HL-60/S4 (cell line): ENCODE measurements around the gene ZFP36.

ENCODE experiments used
- in situ Hi-C: fragments of 300-500 bp; cut with MboI; formaldehyde crosslinking; loops from 2 replicates; pipeline ENCODE4 v1.14.3; 2022; ENCODE audit warnings: low sequenced_read_pairs

The ZFP36 gene

GRCh38 chr19:39382991-39383828, 23.4 kb upstream of the ZFP36 start:
- in situ Hi-C loops = no loop called here

- in situ Hi-C loops = no loop called here
These were observed 21.6 kb upstream of the ZFP36 start for GRCh38 chr19:39384839-39385568.

DNA sequence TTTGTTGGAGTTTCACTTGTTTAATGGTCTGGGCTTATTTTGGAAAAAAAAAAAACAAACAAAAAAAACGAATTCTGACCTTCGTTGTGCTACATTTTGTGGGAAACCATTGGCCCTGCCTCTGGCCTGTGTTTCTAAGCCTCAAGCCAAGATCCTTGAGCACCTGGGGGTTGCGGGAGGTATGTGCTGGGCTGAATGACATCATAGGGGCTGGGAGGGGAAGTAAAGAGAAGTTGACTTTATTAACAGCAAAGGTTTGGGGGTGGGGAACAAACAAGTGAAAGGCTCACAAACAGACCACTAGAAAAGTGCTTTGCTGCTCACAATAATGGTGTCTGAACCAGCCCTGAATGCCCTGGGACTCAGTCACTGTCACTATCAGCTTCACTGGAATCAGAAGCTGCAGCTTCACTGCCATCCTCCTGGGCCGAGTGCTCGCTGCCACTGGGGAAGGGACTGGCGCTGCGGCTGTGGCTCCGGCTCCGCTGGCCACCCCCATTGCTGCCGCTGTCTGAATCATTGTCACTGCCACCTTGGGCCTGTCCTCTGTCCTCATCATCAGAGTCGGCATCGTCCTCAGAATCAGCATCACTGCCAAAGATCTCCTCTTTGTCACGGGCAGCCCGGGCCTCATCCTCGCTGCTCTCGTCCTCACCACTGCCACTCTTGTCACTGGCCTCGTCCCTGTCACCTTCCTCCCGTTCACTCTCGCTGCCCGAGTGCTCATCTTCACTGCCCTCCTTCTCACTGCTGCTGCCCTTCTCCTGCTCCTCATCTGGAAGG, 20.8 kb upstream of the ZFP36 start:
- in situ Hi-C loops = no loop called here

- in situ Hi-C loops = no loop called here
These were observed 20.1 kb upstream of the ZFP36 start for GRCh38 chr19:39386557-39386956.

GRCh38 chr19:39388657-39389056, 18.0 kb upstream of the ZFP36 start:
- in situ Hi-C loops = no loop called here

DNA sequence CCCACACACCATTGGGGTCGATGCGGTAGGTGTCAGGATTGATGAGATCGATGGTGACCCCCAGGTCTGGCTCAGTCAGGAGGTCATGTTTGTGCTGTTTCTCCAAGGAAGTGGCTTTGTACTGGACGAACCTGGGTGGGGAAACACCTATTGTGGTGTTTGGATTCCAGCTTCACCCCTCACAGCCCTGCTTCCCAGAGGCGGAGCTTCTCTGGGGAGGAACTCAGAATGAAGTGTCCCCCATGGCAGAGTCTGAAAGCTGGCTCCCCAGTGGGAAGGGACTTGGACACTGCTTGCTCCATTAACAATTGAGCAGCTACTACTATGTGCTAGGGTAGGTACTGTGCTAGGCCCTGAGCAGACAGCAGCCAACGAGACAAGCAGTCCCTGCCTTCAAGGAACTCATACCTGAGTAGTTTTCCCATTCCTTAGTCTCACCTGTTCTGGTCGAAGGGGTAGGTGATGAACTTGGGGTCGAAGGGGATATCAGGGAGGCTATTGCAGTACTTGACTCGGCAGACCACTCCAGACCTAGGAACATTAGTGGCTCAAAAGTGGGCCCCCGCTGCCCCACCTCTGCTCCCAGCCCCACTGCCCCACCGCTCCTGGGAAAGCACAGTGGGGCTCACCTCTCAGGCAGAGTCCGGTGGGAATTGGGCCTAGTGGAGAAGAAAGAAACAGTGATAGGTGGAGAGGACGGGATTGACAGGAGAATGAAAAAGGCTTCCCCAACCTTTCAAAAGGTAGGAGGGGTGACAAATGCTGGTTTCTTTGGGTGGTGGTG, 16.8 kb upstream of the ZFP36 start:
- in situ Hi-C loops = loop anchor here (10.0 kb wide), 1 partner anchor 45 kb away; the partner anchor contains the start of gene SAMD4B

GRCh38 chr19:39390451-39390750, 16.2 kb upstream of the ZFP36 start:
- in situ Hi-C loops = loop anchor here (10.0 kb wide), 1 partner anchor 46 kb away; the partner anchor contains the start of gene SAMD4B

GRCh38 chr19:39390751-39391437, 15.8 kb upstream of the ZFP36 start, which contains the start of the genes MED29 and PAF1:
MED29 (plus strand) TSS chr19:39391378; CDS start chr19:39391423, 45 bp downstream.
PAF1 (minus strand) TSS chr19:39391106; CDS start chr19:39390864, 242 bp downstream.
- in situ Hi-C loops = loop anchor here (10.0 kb wide), 1 partner anchor 46 kb away; the partner anchor contains the start of gene SAMD4B

DNA sequence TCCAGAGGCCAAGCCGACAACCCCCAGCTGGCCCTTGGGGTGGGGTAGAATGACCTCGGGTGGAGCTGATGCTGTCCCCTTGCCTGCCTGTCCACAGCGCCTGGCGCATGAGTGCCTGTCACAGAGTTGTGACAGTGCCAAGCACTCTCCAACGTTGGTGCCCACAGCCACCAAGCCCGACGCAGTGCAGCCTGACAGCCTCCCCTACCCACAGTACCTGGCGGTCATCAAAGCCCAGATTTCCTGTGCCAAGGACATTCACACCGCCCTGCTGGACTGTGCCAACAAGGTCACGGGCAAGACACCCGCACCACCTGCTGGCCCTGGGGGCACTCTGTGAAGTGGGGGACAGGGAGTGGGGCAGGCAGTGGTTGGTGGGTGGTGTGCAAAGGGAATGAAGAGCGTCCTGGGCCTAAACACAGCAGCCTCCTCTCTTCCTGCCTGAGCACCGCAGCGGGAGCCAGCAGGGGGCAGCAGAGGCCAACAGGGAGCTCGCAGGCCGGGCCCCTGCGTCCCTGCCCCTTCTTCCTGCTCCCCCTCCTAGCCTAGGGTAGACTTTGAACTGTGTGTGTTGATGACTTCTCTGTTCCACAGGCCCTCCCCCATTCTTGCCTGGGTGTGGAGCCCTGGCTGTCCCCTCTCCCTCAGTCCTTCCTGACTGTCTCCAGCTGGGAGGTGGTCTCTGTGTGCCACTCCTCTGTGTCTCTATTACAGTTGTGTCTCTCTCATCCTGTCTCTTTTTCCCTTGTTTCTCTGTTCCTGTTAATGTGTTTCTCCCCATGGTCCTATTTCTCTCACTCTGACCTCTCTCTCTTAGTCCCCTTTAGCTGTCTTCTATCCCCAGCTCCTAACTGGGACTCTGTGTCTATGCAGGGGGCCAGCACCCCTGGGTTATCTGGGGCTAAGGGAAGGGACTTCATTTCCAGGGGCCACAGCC, 9.0 kb upstream of the ZFP36 start:
- in situ Hi-C loops = loop anchor here (10.0 kb wide), 1 partner anchor 53 kb away; the partner anchor contains the start of gene SAMD4B

- in situ Hi-C loops = loop anchor here (10.0 kb wide), 1 partner anchor 54 kb away; the partner anchor contains the start of gene SAMD4B
These were observed 8.3 kb upstream of the ZFP36 start for GRCh38 chr19:39398297-39398864.

DNA sequence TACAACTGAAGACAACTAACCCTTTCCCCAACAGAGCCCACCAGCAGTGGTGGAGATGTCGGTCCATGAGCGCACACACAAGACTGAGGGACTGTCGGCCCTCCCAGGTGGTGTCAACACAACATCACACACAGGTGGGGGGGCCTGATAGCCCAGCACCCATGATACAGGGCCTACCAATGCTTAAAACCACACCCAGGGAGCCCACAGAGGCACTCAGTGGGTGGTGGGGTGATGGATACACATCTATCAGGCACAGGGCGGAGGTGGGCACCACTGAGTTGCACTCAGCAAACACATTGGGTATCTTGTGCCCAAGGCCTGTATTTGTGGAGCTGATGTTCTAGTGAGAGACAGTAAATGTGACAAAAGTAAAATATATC, 7.0 kb upstream of the ZFP36 start:
- in situ Hi-C loops = loop anchor here (10.0 kb wide), 1 partner anchor 55 kb away; the partner anchor contains the start of gene SAMD4B

- in situ Hi-C loops = no loop called here
These were observed 6.6 kb upstream of the ZFP36 start for GRCh38 chr19:39400061-39400460.

DNA sequence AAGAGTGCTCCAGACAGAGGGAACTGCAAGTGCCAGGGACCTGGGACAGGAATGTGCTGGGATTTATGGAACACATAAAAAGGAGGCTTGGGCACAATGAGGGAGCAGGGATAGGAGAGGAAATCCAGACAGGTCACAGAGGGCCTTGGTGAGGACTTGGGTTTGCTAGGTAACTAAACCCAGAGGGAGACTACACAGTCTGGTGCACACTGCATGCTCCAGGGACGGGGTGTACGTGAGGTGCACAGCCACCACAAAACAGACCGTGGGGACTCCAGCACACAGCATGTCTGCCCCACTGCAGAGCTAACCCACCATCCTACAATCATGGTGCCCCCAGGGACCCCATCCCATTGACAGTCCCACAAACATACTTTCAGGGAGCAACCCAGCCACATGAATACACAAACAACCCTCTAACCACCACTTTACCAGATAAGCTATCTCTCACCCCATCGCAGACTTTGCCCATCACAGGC, 5.5 kb upstream of the ZFP36 start:
- in situ Hi-C loops = no loop called here

DNA sequence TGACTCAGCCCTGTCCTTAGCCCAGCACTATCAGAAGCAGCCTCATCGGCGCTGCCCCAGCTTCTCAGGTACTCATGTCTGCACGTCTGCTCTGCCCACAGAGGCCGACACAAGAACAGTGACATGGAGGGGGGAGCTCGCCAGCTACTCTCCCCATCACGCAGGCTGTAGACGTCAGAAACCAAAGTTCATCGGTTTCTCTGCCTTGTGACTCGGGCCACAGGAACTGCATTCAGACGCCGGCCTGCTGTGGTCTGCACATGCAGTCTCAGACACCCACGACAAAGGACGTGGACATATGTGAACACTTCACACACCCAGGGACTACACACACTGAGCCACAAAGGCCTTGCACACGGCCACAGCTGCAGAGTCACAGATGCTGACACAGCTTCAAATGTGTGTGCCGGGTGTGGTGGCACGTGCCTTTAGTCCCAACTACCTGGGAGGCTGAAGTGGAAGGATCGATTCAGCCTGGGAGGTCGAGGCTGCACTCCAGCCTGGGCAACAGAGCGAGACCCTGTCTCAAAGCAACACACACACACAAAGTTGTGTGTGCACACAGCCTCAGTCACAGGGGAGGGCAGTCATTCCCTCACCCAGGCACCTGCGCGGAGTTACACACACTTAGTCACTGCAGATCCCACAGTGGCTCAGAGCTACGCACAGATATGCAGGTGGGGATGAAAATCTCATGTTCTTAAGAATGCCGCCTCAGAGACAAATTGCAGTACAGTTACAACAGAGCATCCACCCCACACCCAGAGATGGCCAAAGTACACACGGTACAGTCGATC, 4.9 kb upstream of the ZFP36 start:
- in situ Hi-C loops = no loop called here

- in situ Hi-C loops = no loop called here
These were observed 4.0 kb upstream of the ZFP36 start for GRCh38 chr19:39402346-39403300.
